Cardiac fibroblast (primary cell): ENCODE results near the gene ZXDC.

Experiments used
- DNase-seq, 2 donors: peaks; one replicate each; pipeline versions ENCODE4 v3.0.0 to v3.0.0-alpha.2; 2010; ENCODE audit warnings: low read depth in 2 of 2
- H3K4me3 ChIP-seq, 2 donors: replicated peaks in 1 of 2; 1 replicate in 1 of 2; 2 replicates in 1 of 2; pipeline ENCODE4 v1.5.1; 2011; ENCODE audit warnings: low read depth in 2 of 2, low read length in 2 of 2, mild to moderate bottlenecking in 2 of 2, moderate library complexity in 1 of 2
- CTCF ChIP-seq: IDR thresholded peaks from one replicate; pipeline ENCODE4 v1.5.1; 2011; ENCODE audit warnings: low read depth, mild to moderate bottlenecking, low read length, inconsistent platforms

Gene ZXDC

DNA sequence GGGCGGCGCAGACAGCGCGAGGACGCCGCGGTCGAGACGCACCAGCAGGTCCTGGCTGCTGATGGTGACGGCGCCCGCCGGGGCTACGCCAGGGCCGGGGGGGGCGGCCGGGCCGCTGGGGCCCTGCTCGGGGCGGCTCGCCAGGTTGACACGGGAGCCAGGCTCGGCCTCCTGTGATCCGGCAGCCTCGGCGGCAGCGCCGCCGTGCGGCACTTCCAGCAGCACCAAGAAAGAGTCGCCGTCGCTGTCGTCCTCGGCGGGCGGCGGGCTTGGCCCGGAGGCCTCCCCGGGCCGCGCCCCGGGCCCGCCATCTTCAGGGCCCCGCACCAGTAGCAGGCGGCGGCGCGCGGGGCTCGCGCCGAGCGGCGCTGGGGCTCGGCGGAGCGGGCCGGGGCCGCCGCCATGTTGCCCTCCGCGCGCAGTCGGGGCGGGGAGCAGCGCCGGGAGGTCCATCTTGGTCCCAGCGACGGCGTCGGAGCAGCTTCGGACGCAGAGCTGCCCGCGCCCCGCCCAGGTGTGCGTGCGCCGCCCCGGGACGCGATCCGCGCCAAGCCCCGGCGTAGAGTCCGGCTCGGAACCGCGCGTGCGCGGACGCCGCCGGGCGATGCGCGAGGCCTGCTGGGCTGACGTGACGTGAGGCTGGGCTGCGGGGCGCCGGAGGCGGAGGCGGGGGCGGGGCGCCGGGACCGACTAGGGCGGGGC is at the start of gene ZXDC:
TSS of gene ZXDC (minus strand) at position 479 of the 702 bp plus-strand sequence. CDS start at position 453, 26 bp downstream.
- peak within 1 kb of the TSS; percentile 74 to 78 for H3K4me3 ChIP-seq
- no peak for TF ChIP-seq CTCF
- peak; percentile 92 to 97 for DNase-seq

GRCh38 chr3:126525091-126525852 is 49.6 kb upstream of the ZXDC start:
- no peak for DNase-seq
- H3K4me3 ChIP-seq, result no peak overlapping the region
- TF ChIP-seq CTCF, result no peak

DNA sequence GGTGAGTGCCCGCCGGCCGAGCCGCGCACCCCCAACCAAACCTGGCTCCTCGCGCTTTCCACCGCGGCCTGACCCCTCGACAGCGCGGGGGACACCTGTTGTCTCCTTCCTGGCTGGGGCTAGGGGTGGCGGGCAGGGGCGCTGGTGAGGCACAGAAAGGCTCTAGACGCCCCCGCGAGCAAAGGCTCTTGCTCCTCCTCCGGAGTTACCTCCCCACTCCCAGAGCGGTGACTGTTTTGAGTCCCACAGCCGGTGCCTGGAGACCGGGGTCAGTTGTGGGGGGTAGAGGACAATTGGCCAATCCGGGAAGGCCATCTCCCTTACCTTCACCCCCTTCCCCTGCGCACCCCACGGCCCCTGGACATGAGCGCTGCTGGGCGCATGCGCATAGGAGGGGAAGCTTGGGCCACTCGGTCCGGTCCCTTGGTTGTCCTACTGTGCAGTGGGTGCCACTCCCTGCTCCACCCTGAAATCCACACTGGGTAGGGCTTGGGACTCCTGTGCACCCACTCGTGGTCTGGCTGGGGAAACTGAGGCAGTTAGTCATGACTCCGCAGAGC is 48.8 kb upstream of the ZXDC start:
- peak overlapping the region in 1 of 2 donors; percentile 4 for H3K4me3 ChIP-seq
- no peak for TF ChIP-seq CTCF
- DNase-seq, result no peak

DNA sequence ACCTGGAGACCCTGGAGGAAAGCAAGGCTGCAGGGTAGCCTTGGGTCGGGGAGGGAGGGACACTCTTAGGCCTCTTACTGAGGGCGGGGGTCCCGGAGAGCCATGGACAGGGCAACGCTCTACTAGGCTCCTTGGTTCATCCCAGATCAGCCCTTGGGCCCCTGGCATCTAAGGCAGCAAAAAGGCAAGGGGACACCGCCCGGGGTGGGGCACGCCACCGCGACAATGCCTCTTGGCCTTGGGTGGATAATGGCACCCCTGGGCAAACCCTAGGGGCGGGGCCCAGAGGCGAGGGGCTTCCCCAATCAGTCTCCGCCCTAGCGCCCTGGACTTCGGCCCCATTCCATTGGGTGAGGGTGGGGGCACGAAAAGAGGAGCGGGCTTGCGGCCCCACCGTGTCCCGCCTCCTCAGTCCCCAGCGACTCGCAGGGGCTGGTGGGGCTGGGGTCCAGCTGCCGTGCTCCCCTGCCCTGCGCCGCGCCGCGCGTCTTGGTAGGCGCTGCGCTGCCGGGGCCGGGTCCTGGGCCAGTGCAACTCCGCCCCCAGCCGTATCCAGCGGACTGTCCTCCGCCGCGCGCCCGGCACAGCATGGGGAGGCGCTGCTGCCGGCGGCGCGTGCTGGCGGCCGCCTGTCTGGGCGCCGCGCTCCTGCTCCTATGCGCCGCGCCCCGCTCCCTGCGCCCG is 48.2 kb upstream of the ZXDC start, which contains the start of gene CHST13:
TSS of gene CHST13 (plus strand) at position 411 of the 684 bp plus-strand sequence. CDS start at position 589, 178 bp downstream.
- peak within 1 kb of the TSS in 1 of 2 donors; percentile 4 for H3K4me3 ChIP-seq
- peak; percentile 32 to 40 for DNase-seq
- TF ChIP-seq CTCF, result no peak

GRCh38 chr3:126522363-126522788 is 46.7 kb upstream of the ZXDC start:
- TF ChIP-seq CTCF, result peak; percentile 91
- no peak overlapping the region for H3K4me3 ChIP-seq
- DNase-seq, result peak; percentile 55 to 58

DNA sequence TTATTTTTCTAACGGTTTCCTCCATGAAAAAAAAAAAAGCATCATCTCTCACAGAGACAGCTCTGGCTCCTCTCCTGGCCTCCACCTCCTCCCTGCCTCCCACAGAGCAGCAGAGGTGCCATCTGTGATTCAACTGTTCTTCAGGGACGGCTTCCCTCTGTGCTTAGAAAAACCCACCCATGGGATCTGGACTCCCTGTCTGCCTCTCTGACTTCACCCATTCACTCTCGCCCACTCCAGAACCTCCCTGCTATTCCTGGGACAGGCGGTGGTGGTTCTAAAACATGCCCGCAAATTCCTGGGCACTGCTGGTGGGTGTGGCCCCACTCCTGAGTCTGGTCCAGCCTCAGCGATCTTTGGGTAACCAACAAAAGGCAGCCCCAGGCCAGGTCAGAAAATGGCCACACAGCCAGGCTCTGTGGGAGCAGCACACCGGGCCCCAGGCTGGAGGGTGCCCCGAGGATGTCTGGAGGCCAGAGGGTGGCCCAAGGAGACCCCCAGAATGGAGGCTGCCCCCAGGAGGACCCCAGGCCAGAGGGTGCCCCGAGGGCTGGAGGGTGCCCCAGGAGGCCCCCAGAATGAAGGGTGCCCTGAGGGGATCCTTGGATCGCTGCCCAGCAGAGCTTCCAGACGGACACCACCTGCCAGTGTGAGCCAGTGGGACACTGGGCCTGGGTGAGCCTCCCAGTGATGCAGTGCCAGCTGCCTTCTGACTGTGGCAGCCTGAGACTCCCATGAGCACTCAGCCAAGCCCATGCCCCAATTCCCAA is 45.6 kb upstream of the ZXDC start:
- TF ChIP-seq CTCF, result no peak
- H3K4me3 ChIP-seq, result no peak overlapping the region
- DNase-seq, result no peak
